ENCODE data around the gene FCHSD2. TPM values are rescaled to one million over a fixed set of nuclear protein-coding genes. Genes with fewer than 3 reads are reported as not detected.

Gene FCHSD2
- total and polyA plus RNA-seq, 2 donors (not counting 3 experiments of a cell fraction or from before 2014, with no cell fraction given) = 20.8 to 56.9 TPM

- Histone ChIP-seq H3K36me3 (ENCODE audit: control insufficient read depth in 2 of 2, extremely low read depth in 1 of 2, insufficient read depth in 2 of 2, low read length in 2 of 2) (no peaks in the 10 kb centered on the region), H3K4me1 (ENCODE audit: control insufficient read depth, extremely low read depth, insufficient read depth, low read length) (no peaks in the 10 kb centered on the region), H3K79me2 (ENCODE audit: control insufficient read depth, insufficient read depth, low read length) (peaks cover 7% of the 10 kb centered on the region), H3K9ac (replicated peaks; ENCODE audit: extremely low read depth, insufficient read depth, low read length) (no peak overlapping the region), H3K9me3 (replicated peaks; ENCODE audit: control insufficient read depth, insufficient read depth, low read length) (no peaks in the 10 kb centered on the region), H3K27ac (ENCODE audit: insufficient read depth, low read depth, low read length) (no peak overlapping the region), H2AFZ (ENCODE audit: low read depth, low read length) (no peak overlapping the region), H3K4me3 (replicated peaks in 1 of 3; ENCODE audit: insufficient read depth in 1 of 3, low read depth in 1 of 3, low read length in 3 of 3) (no peak overlapping the region), H3K4me2 (ENCODE audit: insufficient read depth, low read length) (no peak overlapping the region), H4K20me1 (replicated peaks; ENCODE audit: control insufficient read depth, extremely low read depth, insufficient read depth, low read length) (no peaks in the 10 kb centered on the region), H3K27me3 (ENCODE audit: control insufficient read depth in 2 of 2, insufficient read depth in 2 of 2, low read length in 2 of 2) (no peaks in the 10 kb centered on the region), H3K9me1 (replicated peaks; ENCODE audit: control insufficient read depth, extremely low read depth, insufficient read depth, low read length) (no peaks in the 10 kb centered on the region)
- intact Hi-C loops (cut with micrococcal nuclease) (no loop called here), dilution Hi-C loops (cut with MboI; ENCODE audit: extremely low pct_ligation_motif_present, low sequenced_read_pairs) (no loop called here)
- POLR2A ChIA-PET = no interaction called here
- FAIRE-seq = no peak
- BruUV-seq (replicated peaks) = no TSS peak
- CTCF ChIA-PET = interaction anchor here (1.0 kb wide), 1 partner anchor 18 kb away, joined by 3 read pairs; no protein-coding TSS in a partner anchor
- TF ChIP-seq POLR2AphosphoS5 (IDR thresholded peaks at IDR 0.05; ENCODE audit: insufficient read depth, low read depth, low read length) = no peak
- TF ChIP-seq EZH2 (IDR thresholded peaks at IDR 0.05; ENCODE audit: borderline replicate concordance, low read depth, low read length, severe bottlenecking) = no peak
- TF ChIP-seq, protein P1, sequence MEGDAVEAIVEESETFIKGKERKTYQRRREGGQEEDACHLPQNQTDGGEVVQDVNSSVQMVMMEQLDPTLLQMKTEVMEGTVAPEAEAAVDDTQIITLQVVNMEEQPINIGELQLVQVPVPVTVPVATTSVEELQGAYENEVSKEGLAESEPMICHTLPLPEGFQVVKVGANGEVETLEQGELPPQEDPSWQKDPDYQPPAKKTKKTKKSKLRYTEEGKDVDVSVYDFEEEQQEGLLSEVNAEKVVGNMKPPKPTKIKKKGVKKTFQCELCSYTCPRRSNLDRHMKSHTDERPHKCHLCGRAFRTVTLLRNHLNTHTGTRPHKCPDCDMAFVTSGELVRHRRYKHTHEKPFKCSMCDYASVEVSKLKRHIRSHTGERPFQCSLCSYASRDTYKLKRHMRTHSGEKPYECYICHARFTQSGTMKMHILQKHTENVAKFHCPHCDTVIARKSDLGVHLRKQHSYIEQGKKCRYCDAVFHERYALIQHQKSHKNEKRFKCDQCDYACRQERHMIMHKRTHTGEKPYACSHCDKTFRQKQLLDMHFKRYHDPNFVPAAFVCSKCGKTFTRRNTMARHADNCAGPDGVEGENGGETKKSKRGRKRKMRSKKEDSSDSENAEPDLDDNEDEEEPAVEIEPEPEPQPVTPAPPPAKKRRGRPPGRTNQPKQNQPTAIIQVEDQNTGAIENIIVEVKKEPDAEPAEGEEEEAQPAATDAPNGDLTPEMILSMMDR (IDR thresholded peaks at IDR 0.05; ENCODE audit: extremely low read depth in 1 of 2, insufficient read depth in 1 of 2, low read depth in 1 of 2, low read length in 2 of 2) = no peak
- no peak for TF ChIP-seq GATA2 (IDR thresholded peaks at IDR 0.05; ENCODE audit: insufficient read depth, insufficient read length, low read depth, low read length)
- no peak for TF ChIP-seq MAX (IDR thresholded peaks at IDR 0.05; ENCODE audit: insufficient read depth, insufficient read length)
- TF ChIP-seq MYC (IDR thresholded peaks at IDR 0.05; ENCODE audit: low read depth, low read length) = no peak
- TF ChIP-seq JUN (IDR thresholded peaks at IDR 0.05; ENCODE audit: borderline replicate concordance, insufficient read depth, insufficient read length, low read depth) = no peak
- DNase-seq (ENCODE audit: low read depth, low spot score) = no peak
Observed at GRCh38 chr11:72996959-72997358, 145.2 kb downstream of the FCHSD2 start.

Measured in endothelial cell of umbilical vein (primary cell).